ENCODE measurements around the gene LBHD2.

DNA sequence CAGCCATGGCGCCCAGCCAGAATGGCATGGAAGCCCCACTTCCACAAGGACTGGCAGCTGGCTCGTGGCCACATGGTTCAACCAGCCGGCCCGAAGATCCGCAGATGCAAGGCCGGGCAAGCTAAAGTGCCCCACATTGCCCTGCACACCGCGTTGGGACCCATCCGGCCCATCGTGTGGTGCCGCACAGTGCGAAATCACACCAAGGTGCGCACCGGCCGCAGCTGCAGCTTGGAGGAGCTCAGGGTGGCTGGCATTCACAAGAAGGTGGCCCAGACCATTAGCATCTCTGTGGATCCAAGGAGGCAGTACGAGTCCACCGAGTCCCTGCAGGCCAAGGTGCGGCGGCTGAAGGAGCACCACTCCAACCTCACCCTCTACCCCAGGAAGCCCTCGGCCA lies 42.5 kb upstream of the LBHD2 start:
- TF ChIP-seq, protein P1, sequence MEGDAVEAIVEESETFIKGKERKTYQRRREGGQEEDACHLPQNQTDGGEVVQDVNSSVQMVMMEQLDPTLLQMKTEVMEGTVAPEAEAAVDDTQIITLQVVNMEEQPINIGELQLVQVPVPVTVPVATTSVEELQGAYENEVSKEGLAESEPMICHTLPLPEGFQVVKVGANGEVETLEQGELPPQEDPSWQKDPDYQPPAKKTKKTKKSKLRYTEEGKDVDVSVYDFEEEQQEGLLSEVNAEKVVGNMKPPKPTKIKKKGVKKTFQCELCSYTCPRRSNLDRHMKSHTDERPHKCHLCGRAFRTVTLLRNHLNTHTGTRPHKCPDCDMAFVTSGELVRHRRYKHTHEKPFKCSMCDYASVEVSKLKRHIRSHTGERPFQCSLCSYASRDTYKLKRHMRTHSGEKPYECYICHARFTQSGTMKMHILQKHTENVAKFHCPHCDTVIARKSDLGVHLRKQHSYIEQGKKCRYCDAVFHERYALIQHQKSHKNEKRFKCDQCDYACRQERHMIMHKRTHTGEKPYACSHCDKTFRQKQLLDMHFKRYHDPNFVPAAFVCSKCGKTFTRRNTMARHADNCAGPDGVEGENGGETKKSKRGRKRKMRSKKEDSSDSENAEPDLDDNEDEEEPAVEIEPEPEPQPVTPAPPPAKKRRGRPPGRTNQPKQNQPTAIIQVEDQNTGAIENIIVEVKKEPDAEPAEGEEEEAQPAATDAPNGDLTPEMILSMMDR (IDR thresholded peaks at IDR 0.05; ENCODE audit: insufficient read depth, low read length): no peak
- TF ChIP-seq POLR2AphosphoS5 (IDR thresholded peaks at IDR 0.05; ENCODE audit: low read depth): no peak
- TF ChIP-seq, protein P2, sequence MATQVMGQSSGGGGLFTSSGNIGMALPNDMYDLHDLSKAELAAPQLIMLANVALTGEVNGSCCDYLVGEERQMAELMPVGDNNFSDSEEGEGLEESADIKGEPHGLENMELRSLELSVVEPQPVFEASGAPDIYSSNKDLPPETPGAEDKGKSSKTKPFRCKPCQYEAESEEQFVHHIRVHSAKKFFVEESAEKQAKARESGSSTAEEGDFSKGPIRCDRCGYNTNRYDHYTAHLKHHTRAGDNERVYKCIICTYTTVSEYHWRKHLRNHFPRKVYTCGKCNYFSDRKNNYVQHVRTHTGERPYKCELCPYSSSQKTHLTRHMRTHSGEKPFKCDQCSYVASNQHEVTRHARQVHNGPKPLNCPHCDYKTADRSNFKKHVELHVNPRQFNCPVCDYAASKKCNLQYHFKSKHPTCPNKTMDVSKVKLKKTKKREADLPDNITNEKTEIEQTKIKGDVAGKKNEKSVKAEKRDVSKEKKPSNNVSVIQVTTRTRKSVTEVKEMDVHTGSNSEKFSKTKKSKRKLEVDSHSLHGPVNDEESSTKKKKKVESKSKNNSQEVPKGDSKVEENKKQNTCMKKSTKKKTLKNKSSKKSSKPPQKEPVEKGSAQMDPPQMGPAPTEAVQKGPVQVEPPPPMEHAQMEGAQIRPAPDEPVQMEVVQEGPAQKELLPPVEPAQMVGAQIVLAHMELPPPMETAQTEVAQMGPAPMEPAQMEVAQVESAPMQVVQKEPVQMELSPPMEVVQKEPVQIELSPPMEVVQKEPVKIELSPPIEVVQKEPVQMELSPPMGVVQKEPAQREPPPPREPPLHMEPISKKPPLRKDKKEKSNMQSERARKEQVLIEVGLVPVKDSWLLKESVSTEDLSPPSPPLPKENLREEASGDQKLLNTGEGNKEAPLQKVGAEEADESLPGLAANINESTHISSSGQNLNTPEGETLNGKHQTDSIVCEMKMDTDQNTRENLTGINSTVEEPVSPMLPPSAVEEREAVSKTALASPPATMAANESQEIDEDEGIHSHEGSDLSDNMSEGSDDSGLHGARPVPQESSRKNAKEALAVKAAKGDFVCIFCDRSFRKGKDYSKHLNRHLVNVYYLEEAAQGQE (IDR thresholded peaks at IDR 0.05; ENCODE audit: insufficient replicate concordance, low read depth): no peak

Data from HL-60 (cell line).